GM10266 (cell line): ENCODE data around the gene PEAK1.

ENCODE experiments used
- DNase-seq: peaks from one replicate; pipeline ENCODE4 v3.0.0; 2012; ENCODE audit errors: extremely low spot score
- TF ChIP-seq, protein P1 (sequence below): IDR thresholded peaks from 2 replicates; pipeline ENCODE4 v1.5.1; 2012; ENCODE audit warnings: mild to moderate bottlenecking, low read depth; ENCODE audit not compliant: control insufficient read depth, insufficient read depth; ENCODE audit errors: missing control alignments

PEAK1 gene

DNA sequence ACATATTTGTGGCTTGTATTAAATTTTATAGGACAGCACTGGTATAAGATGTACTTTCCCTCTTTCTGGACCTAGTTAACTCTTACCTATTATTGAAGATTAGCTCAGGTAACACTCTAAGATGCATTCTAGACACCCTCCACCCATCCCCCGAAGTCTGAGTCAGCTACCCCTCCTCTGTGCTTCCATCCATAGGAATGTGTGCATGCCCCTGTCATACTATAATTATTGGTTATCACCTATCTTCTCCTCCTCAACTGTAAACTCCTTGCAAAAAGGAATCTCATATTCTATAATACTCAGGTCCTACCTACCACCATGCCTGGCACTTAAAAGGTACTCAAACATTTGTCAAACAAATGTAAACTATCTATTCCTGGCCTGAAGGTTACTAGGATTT, 3.0 kb downstream of the PEAK1 start:
- TF ChIP-seq, protein P1, sequence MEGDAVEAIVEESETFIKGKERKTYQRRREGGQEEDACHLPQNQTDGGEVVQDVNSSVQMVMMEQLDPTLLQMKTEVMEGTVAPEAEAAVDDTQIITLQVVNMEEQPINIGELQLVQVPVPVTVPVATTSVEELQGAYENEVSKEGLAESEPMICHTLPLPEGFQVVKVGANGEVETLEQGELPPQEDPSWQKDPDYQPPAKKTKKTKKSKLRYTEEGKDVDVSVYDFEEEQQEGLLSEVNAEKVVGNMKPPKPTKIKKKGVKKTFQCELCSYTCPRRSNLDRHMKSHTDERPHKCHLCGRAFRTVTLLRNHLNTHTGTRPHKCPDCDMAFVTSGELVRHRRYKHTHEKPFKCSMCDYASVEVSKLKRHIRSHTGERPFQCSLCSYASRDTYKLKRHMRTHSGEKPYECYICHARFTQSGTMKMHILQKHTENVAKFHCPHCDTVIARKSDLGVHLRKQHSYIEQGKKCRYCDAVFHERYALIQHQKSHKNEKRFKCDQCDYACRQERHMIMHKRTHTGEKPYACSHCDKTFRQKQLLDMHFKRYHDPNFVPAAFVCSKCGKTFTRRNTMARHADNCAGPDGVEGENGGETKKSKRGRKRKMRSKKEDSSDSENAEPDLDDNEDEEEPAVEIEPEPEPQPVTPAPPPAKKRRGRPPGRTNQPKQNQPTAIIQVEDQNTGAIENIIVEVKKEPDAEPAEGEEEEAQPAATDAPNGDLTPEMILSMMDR, result no peak

DNA sequence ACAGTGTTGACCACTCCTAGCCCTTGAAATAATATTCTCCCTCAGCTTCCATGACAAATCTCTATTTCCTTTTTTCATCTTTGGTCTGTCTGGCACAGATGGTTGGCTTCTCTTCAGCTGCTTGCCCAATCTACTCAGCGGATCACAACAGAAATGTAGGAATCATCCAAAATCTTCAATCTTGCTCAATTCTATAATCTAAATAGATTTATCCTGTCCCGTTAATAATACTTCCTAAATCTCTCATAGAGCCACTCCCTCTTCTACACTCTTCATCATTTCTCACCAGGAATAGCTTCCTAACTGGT, 3.8 kb downstream of the PEAK1 start:
- no peak for DNase-seq
- TF ChIP-seq, protein P1, result no peak

More for the DNA sequence above, 3.0 kb downstream of the PEAK1 start:
- no peak for DNase-seq

DNA sequence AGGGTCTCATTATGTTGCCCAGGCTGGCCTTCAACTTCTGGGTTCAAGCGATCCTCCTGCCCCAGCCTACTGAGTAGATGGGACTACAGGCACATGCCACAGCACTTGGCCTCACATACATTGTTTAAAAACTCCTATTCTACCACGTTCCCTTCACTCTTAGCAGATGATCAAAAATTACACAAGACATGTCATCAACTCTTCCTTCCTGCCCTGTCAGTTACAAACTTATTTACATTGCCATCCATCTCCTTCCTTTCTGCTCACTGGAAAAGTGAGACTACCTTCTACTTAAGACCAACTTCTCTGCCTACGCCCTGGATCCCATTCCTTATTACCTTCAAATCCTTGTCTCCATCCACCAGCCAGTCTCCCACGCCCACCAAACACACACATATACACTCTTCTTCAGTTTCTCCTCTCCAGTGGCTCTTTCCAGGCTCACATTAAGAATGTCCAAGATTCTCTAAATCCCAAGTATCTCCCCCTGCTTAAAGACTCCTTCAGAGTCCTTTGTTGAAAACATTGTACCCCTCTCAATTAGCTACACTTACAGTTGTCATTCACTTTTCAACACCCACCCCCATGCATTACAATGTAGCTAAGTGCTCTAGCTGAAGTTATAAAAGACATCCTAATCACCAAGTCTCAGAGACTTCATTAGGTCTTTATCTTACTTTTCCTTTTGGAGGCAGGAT, 4.3 kb downstream of the PEAK1 start:
- TF ChIP-seq, protein P1, result no peak
- DNase-seq, result no peak

DNA sequence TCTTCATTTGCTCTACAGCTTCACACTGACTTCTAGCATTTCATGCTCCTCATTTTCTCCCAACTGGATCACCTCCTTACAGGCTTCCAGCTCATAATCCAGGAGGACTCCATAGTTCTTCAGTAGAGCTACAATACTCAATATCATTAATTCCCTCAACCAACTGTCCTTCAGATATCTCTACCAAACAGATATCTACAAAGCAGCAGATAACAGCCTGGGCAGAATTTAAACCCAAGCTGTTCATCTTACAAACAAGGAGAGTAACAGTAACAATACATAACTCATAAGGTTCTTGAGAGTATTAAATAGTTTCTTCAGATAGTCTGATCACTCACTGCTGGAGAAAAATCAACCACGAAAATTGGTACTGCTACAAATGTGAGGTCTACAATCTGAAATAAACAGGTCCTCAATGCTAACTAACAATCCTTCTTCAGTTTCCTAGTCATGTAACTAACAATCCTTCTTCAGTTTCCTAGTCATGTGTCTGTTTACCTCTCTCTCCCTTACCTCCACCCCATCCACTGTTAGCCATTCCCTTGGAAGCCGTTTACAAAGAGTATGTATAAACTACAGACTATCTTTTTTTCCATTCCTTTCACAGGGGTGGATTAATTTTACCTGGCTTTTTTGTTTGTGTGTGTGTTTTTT, 5.0 kb downstream of the PEAK1 start:
- TF ChIP-seq, protein P1, result no peak
- no peak for DNase-seq

DNA sequence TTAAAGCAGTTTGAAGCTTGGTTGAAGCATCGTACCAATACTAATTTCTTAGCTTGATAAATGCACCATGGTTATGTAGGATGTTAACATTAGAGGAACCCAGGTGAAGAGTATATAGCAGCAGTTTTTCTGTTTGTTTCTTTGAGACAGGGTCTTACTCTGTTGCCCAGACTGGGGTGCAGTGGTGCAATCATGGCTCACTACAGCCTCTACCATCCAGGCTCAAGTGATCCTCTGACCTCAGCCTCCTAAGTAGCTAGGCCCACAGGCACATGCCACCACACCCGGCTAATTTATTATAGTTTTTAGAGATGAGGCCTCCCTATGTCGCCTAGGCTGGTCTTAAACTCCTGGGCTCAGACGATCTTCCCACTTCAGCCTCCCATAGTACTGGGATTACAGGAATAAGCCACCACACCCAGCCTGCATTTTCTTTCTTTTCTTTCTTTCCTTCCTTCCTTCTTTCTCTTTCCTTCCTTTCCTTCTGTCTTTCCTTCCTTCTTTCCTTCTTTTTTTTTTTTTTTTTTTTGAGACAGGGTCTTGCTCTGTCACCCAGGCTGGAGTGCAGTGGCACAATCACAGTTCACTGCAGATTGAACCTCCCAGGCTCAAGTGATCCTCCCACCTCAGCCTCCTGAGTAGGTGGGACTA, 6.1 kb downstream of the PEAK1 start:
- TF ChIP-seq, protein P1, result no peak
- no peak for DNase-seq

DNA sequence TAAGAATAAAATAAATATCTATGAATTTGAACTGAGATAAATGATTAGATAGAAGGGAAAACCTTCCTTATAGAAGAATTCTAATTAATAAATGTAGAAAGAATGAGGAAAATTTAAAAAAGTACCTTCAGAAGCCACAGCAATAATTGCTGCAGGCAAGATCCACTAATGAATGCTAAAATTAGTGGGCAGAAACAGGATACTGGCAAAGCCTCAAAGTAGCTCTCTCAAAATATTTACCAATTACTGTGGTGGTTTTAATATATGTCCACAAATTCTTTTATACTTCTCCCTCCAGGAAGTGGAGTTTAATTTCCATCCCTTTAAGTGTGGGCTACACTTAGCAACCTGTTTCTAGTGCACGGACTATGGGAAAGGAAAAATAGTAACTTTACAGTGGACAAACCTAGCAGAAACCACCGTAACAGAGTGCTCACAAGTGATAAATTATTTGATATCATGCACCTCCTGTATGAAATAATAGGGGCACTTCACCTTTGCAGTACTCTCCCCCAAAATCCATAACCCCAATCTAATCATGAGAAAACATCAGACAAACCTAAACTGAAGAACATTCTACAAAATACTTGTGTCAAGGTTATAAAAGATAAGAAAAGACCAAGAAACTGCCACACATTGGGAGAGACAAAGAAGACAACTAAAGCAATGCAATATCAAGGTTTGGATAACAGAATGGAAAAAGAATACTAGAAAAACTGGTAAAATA, 6.8 kb downstream of the PEAK1 start:
- no peak for DNase-seq
- TF ChIP-seq, protein P1, result no peak
